Panc1 (cell line): ENCODE measurements around the gene CDK1. TPM values are rescaled to one million over a fixed set of nuclear protein-coding genes. Genes with fewer than 3 reads are reported as not detected.

Experiments
- ATAC-seq: fragments of 200-7000 bp; cut with Tn5 transposase; 2 replicates; pipeline ENCODE4 v1.9.1; 2020; ENCODE audit warnings: mild to moderate bottlenecking, moderate library complexity
- BruUV-seq: library from RNA; stranded (reverse); fragments of 400-500 nt; replicated peaks from 2 replicates; lab custom pipeline; 2021; lab: Mats Ljungman, UMichigan
- CTCF ChIA-PET: fragments of 300-600 bp; sonication (Branson Sonifier 250); formaldehyde crosslinking; loops from one replicate; lab custom pipeline; 2022; ENCODE audit warnings: antibody characterized with exemption; lab: Charles Lee
- POLR2A ChIA-PET: fragments of 300-600 bp; sonication (Branson Sonifier 250); formaldehyde crosslinking; loops from one replicate; lab custom pipeline; 2022; ENCODE audit warnings: antibody characterized with exemption; lab: Charles Lee
- DNase-seq: peaks from one replicate; pipeline ENCODE4 v3.0.0-alpha.2; 2010; ENCODE audit warnings: low read depth, low spot score
- H3K27ac ChIP-seq: 2 replicates; pipeline ENCODE4 v1.5.1; 2011; ENCODE audit warnings: mild to moderate bottlenecking, low read length, inconsistent platforms
- H3K27me3 ChIP-seq: fragments of 200-500 bp; sonication (Bioruptor generic); 2 replicates; pipeline ENCODE4 v1.6.0; 2014; ENCODE audit warnings: low read length, inconsistent platforms; ENCODE audit not compliant: control insufficient read depth, insufficient read depth
- H3K36me3 ChIP-seq: fragments of 200-500 bp; sonication (Bioruptor generic); 2 replicates; pipeline ENCODE4 v1.5.1; 2014; ENCODE audit warnings: inconsistent platforms, mild to moderate bottlenecking, low read length, moderate library complexity; ENCODE audit not compliant: control insufficient read depth, insufficient read depth
- H3K4me1 ChIP-seq: 2 replicates; pipeline ENCODE4 v1.5.1; 2011; ENCODE audit warnings: inconsistent platforms, mild to moderate bottlenecking, low read length, moderate library complexity; ENCODE audit not compliant: control insufficient read depth, insufficient read depth
- H3K4me3 ChIP-seq, 2 experiments: 2 replicates each; pipeline ENCODE4 v1.5.1; 2011 to 2012; ENCODE audit warnings: low read depth in 2 of 2, low read length in 2 of 2, mild to moderate bottlenecking in 2 of 2, inconsistent platforms in 1 of 2, moderate library complexity in 1 of 2
- H3K9me3 ChIP-seq: fragments of 200-500 bp; sonication (Bioruptor generic); 2 replicates; pipeline ENCODE4 v1.5.1; 2014; ENCODE audit warnings: low read depth, mild to moderate bottlenecking, inconsistent platforms, low read length, moderate library complexity; ENCODE audit not compliant: control insufficient read depth, insufficient read depth
- POLR2AphosphoS5 ChIP-seq: IDR thresholded peaks from 2 replicates; pipeline ENCODE4 v1.6.1; 2012; ENCODE audit warnings: mild to moderate bottlenecking, low read depth, low read length, moderate library complexity
- REST ChIP-seq, 2 experiments: IDR thresholded peaks; 2 replicates each; pipeline ENCODE4 v1.6.1; 2011 to 2012; ENCODE audit warnings: low read depth in 2 of 2, control low read depth in 1 of 2, low read length in 1 of 2, mild to moderate bottlenecking in 1 of 2, moderate library complexity in 1 of 2; ENCODE audit not compliant: insufficient read depth in 1 of 2
- SIN3A ChIP-seq: IDR thresholded peaks from 2 replicates; pipeline ENCODE4 v1.6.1; 2012; ENCODE audit warnings: low read depth, mild to moderate bottlenecking, low read length, moderate library complexity, borderline replicate concordance; ENCODE audit not compliant: insufficient read depth
- TCF7L2 ChIP-seq: IDR thresholded peaks from 2 replicates; pipeline ENCODE4 v1.6.1; 2011; ENCODE audit warnings: mild to moderate bottlenecking, low read depth, low read length, inconsistent platforms
- in situ Hi-C: cut with HindIII; loops from 2 replicates; pipeline ENCODE4 v1.10.0; 2016; ENCODE audit warnings: low sequenced_read_pairs, low pct_unique_long_range_greater_than_20kb
- intact Hi-C: fragments of 100-400 bp; cut with micrococcal nuclease; formaldehyde crosslinking; loops from one replicate; pipeline ENCODE4 v1.10.0; 2022; ENCODE audit not compliant: unreplicated experiment
- total RNA-seq: library from RNA; stranded (reverse); gene quantifications from one replicate; pipeline ENCODE4 v1.2.1, GENCODE V29; 2021; ENCODE audit not compliant: unreplicated experiment
- TF ChIP-seq, protein P1 (sequence below): fragments of 450-650 bp; IDR thresholded peaks from 2 replicates; pipeline ENCODE4 v1.5.1; 2017; ENCODE audit warnings: mild to moderate bottlenecking

Gene CDK1
- total RNA-seq, 1 experiment from 2014 or later, result 75.5 TPM

- no peaks in the 10 kb centered on the region for H3K9me3 ChIP-seq
- H3K36me3 ChIP-seq, result no peaks in the 10 kb centered on the region
- CTCF ChIA-PET, result no interaction called here
- no TSS peak for BruUV-seq
- no peak for TF ChIP-seq POLR2AphosphoS5
- TF ChIP-seq, protein P1, sequence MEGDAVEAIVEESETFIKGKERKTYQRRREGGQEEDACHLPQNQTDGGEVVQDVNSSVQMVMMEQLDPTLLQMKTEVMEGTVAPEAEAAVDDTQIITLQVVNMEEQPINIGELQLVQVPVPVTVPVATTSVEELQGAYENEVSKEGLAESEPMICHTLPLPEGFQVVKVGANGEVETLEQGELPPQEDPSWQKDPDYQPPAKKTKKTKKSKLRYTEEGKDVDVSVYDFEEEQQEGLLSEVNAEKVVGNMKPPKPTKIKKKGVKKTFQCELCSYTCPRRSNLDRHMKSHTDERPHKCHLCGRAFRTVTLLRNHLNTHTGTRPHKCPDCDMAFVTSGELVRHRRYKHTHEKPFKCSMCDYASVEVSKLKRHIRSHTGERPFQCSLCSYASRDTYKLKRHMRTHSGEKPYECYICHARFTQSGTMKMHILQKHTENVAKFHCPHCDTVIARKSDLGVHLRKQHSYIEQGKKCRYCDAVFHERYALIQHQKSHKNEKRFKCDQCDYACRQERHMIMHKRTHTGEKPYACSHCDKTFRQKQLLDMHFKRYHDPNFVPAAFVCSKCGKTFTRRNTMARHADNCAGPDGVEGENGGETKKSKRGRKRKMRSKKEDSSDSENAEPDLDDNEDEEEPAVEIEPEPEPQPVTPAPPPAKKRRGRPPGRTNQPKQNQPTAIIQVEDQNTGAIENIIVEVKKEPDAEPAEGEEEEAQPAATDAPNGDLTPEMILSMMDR, result no peak
- TF ChIP-seq SIN3A, result no peak
- no peak for TF ChIP-seq TCF7L2
- no peak for TF ChIP-seq REST (IDR thresholded peaks at IDR 0.05; ENCODE audit: insufficient read depth in 1 of 2, low read depth in 2 of 2, low read length in 1 of 2)
- ATAC-seq (no peak), DNase-seq (no peak)
- H3K27me3 ChIP-seq, result peaks cover 32% of the 10 kb centered on the region
- H3K27ac ChIP-seq, result no peak overlapping the region
- intact Hi-C loops (no loop called here), in situ Hi-C loops (no loop called here)
- no peak overlapping the region for H3K4me3 ChIP-seq
- POLR2A ChIA-PET, result no interaction called here
- no peaks in the 10 kb centered on the region for H3K4me1 ChIP-seq
Measured at GRCh38 chr10:60742512-60742911, 35.8 kb upstream of the CDK1 start.

- no peak for ATAC-seq
- no TSS peak for BruUV-seq
- in situ Hi-C loops, result no loop called here
- Histone ChIP-seq H3K36me3 (no peaks in the 10 kb centered on the region), H3K4me1 (no peaks in the 10 kb centered on the region), H3K4me3 (no peak overlapping the region), H3K27ac (no peak overlapping the region), H3K9me3 (no peaks in the 10 kb centered on the region), H3K27me3 (peaks cover 16% of the 10 kb centered on the region)
- POLR2A ChIA-PET, result no interaction called here
- TF ChIP-seq TCF7L2 (no peak), POLR2AphosphoS5 (no peak)
- DNase-seq, result no peak
- CTCF ChIA-PET, result interaction anchor here (0.5 to 0.7 kb wide), 2 partner anchors 21 to 1509 kb away, joined by 3 to 4 read pairs; no protein-coding TSS in a partner anchor
- intact Hi-C loops, result no loop called here
Measured at GRCh38 chr10:60747817-60748469, 30.3 kb upstream of the CDK1 start.

GRCh38 chr10:60753152-60753551 lies 25.1 kb upstream of the CDK1 start:
- BruUV-seq, result no TSS peak
- Histone ChIP-seq H3K4me3 (no peak overlapping the region), H3K27ac (no peak overlapping the region), H3K9me3 (no peaks in the 10 kb centered on the region), H3K27me3 (peaks cover 13% of the 10 kb centered on the region), H3K4me1 (no peaks in the 10 kb centered on the region), H3K36me3 (no peaks in the 10 kb centered on the region)
- DNase-seq (no peak), ATAC-seq (no peak)
- POLR2A ChIA-PET, result no interaction called here
- intact Hi-C loops, result no loop called here
- TF ChIP-seq POLR2AphosphoS5, result no peak
- no peak for TF ChIP-seq SIN3A
- in situ Hi-C loops, result no loop called here
- CTCF ChIA-PET, result no interaction called here
